Measurements from ENCODE around the gene MAZ. TPM values are rescaled to one million over a fixed set of nuclear protein-coding genes. Genes with fewer than 3 reads are reported as not detected.

Gene MAZ
- total RNA-seq, 1 experiment from 2014 or later: 256 TPM

DNA sequence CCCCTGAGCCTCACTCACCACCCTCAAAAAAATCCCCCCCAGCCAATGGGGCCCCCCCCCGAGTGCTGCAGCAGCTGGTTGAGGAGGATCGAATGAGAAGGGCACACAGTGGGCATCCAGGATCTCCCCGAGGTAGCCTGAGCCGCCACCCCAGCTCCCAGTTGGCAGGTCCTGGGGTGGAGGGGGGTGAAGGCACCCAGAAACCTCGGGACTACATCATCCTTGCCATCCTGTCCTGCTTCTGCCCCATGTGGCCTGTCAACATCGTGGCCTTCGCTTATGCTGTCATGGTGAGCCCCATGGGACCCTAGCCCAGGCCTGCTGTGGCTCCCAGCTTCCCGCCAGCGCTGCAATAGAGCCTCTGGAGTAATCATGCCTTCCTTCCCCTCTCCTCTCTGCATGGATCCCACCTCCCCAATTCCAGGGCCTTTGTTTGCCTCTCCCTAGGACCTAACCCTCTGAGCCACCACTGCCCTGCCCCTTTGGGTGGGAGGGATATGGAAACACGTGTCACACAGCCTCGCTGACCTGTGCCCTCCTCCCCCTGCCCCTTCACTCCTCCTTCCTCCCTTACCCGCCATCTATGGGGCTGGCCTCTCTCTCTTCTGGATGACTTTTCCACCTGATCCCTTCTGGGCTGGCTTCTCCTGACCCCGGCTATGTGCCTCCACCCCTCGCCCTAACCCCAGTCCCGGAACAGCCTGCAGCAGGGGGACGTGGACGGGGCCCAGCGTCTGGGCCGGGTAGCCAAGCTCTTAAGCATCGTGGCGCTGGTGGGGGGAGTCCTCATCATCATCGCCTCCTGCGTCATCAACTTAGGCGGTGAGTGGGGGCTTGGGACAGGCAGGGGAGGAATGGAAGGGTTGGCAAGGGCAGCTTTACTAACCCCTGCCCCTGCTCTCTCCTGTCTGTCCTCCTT is 7.6 kb downstream of the MAZ start:
- Histone ChIP-seq H2AFZ (ENCODE audit: low read depth, low read length, poor library complexity, severe bottlenecking) (no peak overlapping the region), H3K4me1 (ENCODE audit: control insufficient read depth in 1 of 2, insufficient read depth in 2 of 2, low read length in 2 of 2) (peaks cover 39 to 78% of the 10 kb centered on the region in 2 experiments), H3K27me3 (ENCODE audit: insufficient read depth, low read length) (no peaks in the 10 kb centered on the region), H3K27ac (ENCODE audit: low read depth, low read length) (no peak overlapping the region), H4K20me1 (ENCODE audit: insufficient read depth) (no peaks in the 10 kb centered on the region), H3K79me2 (ENCODE audit: insufficient read depth, low read length) (peaks cover 40% of the 10 kb centered on the region), H3K9me2 (ENCODE audit: insufficient read depth) (no peaks in the 10 kb centered on the region), H3K9me3 (ENCODE audit: control insufficient read depth in 1 of 2, insufficient read depth in 1 of 2, low read depth in 1 of 2, low read length in 2 of 2) (no peaks in the 10 kb centered on the region), H3K36me3 (ENCODE audit: control insufficient read depth in 1 of 2, insufficient read depth in 2 of 2, low read length in 2 of 2) (peaks cover 2 to 17% of the 10 kb centered on the region in 2 experiments; a peak in 3 of 4 replicates), H3K4me2 (ENCODE audit: low read length) (peak overlapping the region; percentile 99; the same call in 1 of the 2 replicates), H3K9ac (ENCODE audit: low read length) (no peak overlapping the region), H3K4me3 (replicated peaks in 1 of 2; ENCODE audit: low read depth in 1 of 2, low read length in 2 of 2) (no peak overlapping the region)
- BruUV-seq (replicated peaks): no TSS peak
- ChIA-PET CTCF (interaction anchor here (0.5 to 0.6 kb wide), 2 partner anchors 8 to 1204 kb away, joined by 3 to 4 read pairs; partner anchors contain the start of gene MAZ), RAD21 (ENCODE audit: low non-redundant PET in 1 of 2, low total read pairs in 2 of 2, uncharacterized antibody in 2 of 2, unreplicated experiment in 2 of 2) (no interaction called here), POLR2A (no interaction called here)
- intact Hi-C loops (cut with micrococcal nuclease): no loop called here
- TF ChIP-seq POLR2AphosphoS5 (IDR thresholded peaks at IDR 0.05; ENCODE audit: low read depth, low read length) (no peak), EGR1 (IDR thresholded peaks at IDR 0.05; ENCODE audit: low read depth) (no peak), YY1 (IDR thresholded peaks at IDR 0.05; ENCODE audit: extremely low read depth, insufficient replicate concordance, low read depth, low read length) (no peak)
- TF ChIP-seq, protein P1, sequence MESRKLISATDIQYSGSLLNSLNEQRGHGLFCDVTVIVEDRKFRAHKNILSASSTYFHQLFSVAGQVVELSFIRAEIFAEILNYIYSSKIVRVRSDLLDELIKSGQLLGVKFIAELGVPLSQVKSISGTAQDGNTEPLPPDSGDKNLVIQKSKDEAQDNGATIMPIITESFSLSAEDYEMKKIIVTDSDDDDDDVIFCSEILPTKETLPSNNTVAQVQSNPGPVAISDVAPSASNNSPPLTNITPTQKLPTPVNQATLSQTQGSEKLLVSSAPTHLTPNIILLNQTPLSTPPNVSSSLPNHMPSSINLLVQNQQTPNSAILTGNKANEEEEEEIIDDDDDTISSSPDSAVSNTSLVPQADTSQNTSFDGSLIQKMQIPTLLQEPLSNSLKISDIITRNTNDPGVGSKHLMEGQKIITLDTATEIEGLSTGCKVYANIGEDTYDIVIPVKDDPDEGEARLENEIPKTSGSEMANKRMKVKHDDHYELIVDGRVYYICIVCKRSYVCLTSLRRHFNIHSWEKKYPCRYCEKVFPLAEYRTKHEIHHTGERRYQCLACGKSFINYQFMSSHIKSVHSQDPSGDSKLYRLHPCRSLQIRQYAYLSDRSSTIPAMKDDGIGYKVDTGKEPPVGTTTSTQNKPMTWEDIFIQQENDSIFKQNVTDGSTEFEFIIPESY (IDR thresholded peaks at IDR 0.05; ENCODE audit: extremely low read depth, insufficient replicate concordance, low read length): no peak
- TF ChIP-seq, protein P2, sequence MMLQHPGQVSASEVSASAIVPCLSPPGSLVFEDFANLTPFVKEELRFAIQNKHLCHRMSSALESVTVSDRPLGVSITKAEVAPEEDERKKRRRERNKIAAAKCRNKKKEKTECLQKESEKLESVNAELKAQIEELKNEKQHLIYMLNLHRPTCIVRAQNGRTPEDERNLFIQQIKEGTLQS (IDR thresholded peaks at IDR 0.05): no peak
- ATAC-seq (no peak), DNase-seq (ENCODE audit: low read depth, low spot score) (no peak)
